ENCODE measurements around the gene TOM1L2.

TOM1L2 gene

DNA sequence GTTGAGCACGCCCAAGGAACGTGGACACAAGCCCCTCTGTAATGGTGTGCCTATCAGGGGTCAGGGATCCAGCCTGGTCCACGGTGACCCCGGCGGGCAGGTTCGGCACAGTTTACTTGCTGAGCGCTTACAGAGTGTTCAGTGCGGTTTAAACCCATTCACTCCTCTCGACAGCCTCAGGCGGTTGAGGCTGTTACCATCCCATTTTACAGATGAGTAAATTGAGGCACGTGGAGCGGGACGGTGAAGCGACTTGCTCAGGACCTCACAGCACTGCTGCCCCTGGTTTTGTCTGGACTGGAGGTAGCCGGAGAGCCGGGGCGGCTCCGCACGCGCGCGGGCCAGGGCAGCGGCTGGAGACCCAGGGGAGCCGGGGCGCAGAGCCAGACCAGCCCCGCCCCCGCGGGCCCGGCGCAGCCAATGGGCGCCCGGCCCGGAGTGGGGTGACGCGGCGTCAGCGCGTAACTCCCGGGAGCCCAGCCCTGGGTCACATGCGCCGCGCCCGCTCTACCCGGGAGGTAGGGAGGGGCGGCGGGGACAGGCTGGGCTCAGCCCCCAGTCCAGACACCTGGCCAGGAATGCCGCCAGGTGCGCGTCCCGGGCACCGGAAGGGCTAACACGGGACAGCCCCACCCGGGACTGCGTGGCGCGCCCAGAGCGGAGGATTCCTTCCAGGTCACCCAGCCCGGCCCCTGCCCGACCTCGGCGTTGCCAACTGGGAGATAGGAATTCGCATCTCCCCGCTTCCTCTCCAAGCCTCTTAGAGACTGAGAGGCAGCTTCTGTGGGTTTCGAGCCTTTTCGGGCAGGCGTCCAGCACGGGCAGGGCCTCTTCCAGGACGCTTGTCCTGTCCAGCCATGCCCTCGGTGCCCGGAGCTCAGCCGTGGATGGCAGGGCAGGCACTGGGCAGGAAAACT is 132.2 kb downstream of the TOM1L2 start:
- H3K36me3 Mint-ChIP-seq, result no peaks in the 10 kb centered on the region
- H3K27ac Mint-ChIP-seq, result peak overlapping the region; percentile 79
- peak overlapping the region; percentile 77 for H3K4me3 Mint-ChIP-seq
- H3K9me3 Mint-ChIP-seq (ENCODE audit: low read depth), result no peaks in the 10 kb centered on the region
- H3K27me3 Mint-ChIP-seq, result no peaks in the 10 kb centered on the region
- H3K4me1 Mint-ChIP-seq (ENCODE audit: low read depth), result peaks cover 46% of the 10 kb centered on the region

DNA sequence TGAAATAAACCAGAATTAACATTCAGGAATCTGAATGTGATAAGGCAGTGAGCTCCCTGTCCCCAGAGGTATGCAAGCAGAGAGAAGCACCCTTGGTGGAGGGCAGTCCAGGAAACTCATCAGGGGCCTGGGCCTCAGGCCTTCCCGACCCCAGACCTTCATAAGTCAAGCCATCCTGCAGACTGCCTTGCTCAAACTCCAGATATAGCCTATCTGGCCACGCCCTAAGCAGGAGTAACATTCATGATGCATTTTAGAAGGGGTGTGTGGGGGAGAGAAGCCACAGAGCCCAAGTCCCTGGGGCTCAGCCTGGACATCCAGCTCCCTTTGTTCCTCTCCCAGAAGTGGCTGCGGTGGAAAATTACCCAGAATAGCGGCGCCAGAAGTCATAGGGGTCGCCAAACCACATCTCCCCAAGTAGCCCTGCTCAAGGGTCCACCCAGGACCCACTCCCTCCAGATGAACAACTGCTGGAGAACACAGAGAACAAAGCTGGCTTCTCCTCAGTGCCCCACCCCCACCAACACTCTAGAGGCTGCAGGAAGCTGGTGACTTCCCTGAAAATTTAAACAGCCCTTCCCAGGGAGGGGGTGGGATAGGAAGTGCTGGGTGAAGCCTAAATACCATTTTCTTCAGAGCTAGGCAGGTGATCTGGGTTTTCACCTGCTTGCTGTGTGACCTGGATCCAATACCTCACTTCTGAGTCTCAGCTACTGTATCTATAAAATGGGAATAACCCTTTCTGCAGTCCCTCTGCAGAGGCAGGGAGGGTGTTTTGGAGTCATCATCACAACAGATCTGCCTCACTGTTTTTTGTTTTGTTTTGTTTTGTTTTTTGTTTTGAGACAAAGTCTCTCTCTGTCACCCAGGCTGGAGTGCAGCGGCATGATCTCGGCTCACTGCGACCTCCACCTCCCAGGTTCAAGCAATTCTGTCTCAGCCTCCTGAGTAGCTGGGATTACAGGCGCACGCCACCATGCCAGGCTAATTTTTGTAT is 133.9 kb downstream of the TOM1L2 start:
- Mint-ChIP-seq H3K9me3 (ENCODE audit: low read depth) (no peaks in the 10 kb centered on the region), H3K27ac (peak overlapping the region; percentile 34), H3K4me3 (peak overlapping the region; percentile 89), H3K27me3 (no peaks in the 10 kb centered on the region), H3K4me1 (ENCODE audit: low read depth) (peaks cover 63% of the 10 kb centered on the region), H3K36me3 (no peaks in the 10 kb centered on the region)

DNA sequence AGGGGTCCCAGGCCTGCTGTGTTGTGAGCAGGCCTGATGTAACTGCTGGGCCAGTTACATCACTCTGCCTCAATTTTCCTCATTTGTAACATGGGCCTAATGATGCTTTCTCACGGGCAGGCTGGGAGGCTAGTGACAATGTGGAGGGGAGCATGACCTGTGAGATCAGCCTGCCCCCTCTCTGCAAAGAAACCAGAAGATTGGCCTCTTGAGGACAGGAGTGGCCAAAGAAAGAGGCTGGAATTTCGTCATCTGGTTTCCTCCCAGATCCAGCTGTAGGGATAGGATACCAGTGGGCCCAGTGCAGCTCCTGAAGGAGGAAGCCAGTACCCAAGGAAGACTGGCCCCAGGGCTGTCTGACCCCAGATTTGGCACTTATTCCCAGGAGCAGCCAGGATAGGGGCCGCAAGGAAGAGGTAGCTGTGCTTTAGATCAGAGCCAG is 134.8 kb downstream of the TOM1L2 start:
- Mint-ChIP-seq H3K27ac (peak overlapping the region; percentile 94), H3K4me3 (peak overlapping the region; percentile 89), H3K27me3 (no peaks in the 10 kb centered on the region), H3K36me3 (no peaks in the 10 kb centered on the region), H3K4me1 (ENCODE audit: low read depth) (peaks cover 65% of the 10 kb centered on the region), H3K9me3 (ENCODE audit: low read depth) (no peaks in the 10 kb centered on the region)

DNA sequence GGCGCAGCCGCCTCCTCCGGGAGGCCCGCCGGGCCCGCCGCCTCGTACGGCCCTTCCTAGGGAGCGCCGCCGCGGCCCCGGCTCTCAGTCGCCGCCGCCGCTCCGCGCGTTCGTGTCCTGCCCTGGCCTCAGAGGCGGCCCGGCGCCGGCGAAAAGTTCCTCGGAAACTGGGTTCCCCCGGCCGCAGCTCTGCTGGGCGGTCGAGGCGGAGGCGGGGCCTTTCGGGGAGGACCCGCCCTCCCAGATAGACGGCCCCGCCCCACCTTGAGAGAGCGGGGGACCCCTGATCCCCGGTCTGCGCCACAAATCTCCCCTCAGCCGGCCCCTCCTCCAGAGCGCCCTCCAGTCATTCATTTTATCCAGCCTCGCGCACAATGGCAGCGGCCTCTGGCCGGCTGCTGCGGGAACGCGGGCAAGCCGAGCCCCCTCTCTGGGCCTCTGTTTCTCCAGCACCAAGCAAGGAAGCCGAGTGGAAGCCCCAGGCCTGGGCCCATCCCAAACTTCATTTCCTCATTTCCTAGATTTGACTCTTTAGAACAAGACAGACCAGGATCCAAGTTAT is 135.3 kb downstream of the TOM1L2 start, which contains the start of gene SREBF1:
SREBF1 (minus strand) TSS at position 169 of the 562 bp plus-strand sequence. CDS start 169 bp downstream, outside the sequence.
- H3K36me3 Mint-ChIP-seq, result peaks cover 2% of the 10 kb centered on the region
- peak within 1 kb of the TSS; percentile 94 for H3K27ac Mint-ChIP-seq
- H3K27me3 Mint-ChIP-seq, result no peaks in the 10 kb centered on the region
- peak within 1 kb of the TSS; percentile 90 for H3K4me3 Mint-ChIP-seq
- H3K4me1 Mint-ChIP-seq (ENCODE audit: low read depth), result peaks cover 70% of the 10 kb centered on the region
- no peaks in the 10 kb centered on the region for H3K9me3 Mint-ChIP-seq (ENCODE audit: low read depth)

DNA sequence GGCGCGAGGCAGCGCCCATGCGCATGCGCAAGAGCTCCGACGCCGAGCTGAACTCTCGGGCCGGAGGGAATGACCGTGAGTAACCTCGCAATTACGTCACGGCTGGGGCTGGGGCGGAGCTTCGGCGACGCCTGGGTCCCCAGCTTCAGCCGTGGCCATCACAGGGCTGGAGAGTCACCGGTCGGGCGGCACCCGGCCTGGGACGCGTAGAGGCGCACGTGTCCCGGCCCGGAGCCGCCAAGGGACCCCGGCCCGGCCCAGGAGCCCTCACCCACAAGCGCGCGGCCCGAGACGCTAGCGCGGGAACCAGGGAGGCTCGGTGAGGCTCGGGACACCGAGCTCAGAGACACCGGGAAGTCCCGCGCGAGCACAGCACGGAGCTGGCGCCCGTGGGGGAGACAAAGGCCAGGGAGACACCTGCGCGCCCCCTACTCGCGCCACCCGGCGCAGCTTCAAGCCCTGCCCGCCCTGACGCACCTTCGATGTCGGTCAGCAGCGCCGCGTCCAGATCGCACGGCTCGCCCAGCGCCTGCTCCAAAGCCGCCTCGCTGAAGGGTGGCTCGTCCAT is 135.9 kb downstream of the TOM1L2 start:
- H3K4me1 Mint-ChIP-seq (ENCODE audit: low read depth), result peaks cover 73% of the 10 kb centered on the region
- no peaks in the 10 kb centered on the region for H3K27me3 Mint-ChIP-seq

DNA sequence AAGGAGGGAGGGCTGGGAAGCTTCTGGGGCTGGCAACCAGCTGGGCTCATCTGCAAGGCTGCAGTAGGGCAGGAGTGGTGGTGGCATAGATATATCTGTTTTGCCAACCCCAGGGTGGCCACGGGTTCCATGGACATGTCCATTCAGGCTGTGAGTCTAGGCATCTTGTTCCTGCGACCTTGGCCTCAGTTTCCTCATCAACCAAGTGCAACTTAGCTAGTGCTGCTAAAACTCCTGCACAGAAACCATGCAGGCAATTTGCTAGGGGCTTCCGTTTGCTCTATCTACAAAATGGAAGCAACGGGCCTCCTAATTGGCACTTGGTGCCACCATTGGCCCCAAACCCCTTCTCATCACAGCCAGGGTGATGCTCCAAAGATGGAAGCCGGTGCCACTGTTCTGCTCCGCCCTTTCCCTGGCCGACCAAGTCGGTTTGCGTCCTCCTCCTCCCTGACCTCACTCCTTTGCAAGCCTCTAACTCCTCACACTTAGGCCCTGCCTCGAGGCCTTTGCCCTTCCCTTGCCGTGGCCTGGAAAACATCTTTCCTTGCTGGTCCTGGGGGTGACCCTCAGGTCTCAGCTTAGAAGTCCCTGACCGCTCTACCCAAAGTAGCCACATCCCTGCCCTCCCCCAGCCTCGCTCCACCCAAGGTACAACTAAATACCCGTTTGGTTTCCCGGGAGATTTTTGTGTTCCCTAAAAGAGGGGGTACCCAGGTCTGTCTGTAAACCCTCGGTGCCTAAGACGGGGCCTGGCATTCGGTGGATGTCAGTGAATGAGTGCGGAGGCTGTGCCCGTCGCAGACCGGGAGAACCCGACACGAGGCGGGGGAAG is 136.6 kb downstream of the TOM1L2 start:
- H3K4me1 Mint-ChIP-seq (ENCODE audit: low read depth), result peaks cover 72% of the 10 kb centered on the region
- no peaks in the 10 kb centered on the region for H3K27me3 Mint-ChIP-seq
- H3K4me3 Mint-ChIP-seq, result peak overlapping the region; percentile 90
- H3K27ac Mint-ChIP-seq, result peak overlapping the region; percentile 91
- H3K36me3 Mint-ChIP-seq, result peaks cover 2% of the 10 kb centered on the region
- H3K9me3 Mint-ChIP-seq (ENCODE audit: low read depth), result no peaks in the 10 kb centered on the region

More for the DNA sequence above, 135.9 kb downstream of the TOM1L2 start:
- H3K27ac Mint-ChIP-seq, result peak overlapping the region; percentile 91
- no peaks in the 10 kb centered on the region for H3K9me3 Mint-ChIP-seq (ENCODE audit: low read depth)
- H3K36me3 Mint-ChIP-seq, result peaks cover 2% of the 10 kb centered on the region
- peak overlapping the region; percentile 90 for H3K4me3 Mint-ChIP-seq

DNA sequence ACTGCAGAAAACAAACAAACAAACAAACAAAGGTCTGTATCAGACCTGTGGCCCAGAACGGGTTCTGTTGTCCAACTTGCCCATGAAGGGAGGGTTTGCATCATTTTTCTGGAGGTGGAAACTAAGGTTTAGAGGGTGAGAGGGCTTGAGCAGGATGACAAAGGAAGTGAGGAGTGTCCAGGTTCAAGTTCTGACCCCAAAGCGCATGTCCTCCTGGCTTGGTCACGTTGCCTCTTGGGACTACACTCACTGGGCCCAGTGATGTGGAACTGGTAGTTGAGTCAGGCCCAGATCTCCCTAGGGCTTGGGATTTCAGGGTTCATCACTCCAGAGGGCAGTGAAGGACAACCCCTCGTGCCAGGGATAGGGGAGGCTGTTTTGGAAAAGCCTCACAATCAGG is 137.2 kb downstream of the TOM1L2 start:
- Mint-ChIP-seq H3K27me3 (no peaks in the 10 kb centered on the region), H3K27ac (peak overlapping the region; percentile 90), H3K9me3 (ENCODE audit: low read depth) (no peaks in the 10 kb centered on the region), H3K36me3 (peaks cover 2% of the 10 kb centered on the region), H3K4me3 (peak overlapping the region; percentile 90), H3K4me1 (ENCODE audit: low read depth) (peaks cover 76% of the 10 kb centered on the region)

DNA sequence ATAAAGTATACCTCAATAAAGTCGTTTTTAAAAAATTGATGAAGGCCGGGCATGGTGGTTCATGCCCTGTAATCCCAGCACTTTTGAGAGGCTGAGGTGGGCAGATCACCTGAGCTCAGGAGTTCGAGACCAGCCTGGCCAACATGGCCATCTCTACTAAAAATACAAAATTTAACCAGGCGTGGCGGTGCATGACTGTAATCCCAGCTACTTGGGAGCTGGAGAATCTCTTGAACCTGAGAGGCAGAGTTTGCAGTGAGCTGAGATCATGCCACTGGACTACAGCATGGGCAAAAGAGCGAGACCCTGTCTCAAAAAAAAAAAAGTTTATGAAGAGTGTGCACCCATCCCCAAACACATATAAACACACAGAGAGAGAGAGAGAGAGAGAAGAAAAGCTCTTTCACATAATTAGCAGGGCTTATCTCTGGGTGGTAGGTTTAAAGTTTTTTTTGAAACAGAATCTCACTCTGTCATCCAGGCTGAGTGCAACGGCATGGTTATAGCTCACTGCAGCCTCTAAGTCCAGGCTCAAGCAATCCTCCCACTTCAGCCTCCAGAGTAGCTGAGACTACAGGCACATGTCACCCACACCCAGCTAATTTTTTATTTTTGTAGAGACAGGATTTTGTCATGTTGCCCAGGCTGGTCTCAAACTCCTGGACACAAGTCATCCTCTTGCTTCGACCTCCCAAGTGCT is 138.4 kb downstream of the TOM1L2 start:
- peaks cover 2% of the 10 kb centered on the region for H3K36me3 Mint-ChIP-seq
- no peaks in the 10 kb centered on the region for H3K9me3 Mint-ChIP-seq (ENCODE audit: low read depth)
- H3K27ac Mint-ChIP-seq, result peak overlapping the region; percentile 90
- H3K27me3 Mint-ChIP-seq, result no peaks in the 10 kb centered on the region
- H3K4me1 Mint-ChIP-seq (ENCODE audit: low read depth), result peaks cover 74% of the 10 kb centered on the region
- peak overlapping the region; percentile 90 for H3K4me3 Mint-ChIP-seq

DNA sequence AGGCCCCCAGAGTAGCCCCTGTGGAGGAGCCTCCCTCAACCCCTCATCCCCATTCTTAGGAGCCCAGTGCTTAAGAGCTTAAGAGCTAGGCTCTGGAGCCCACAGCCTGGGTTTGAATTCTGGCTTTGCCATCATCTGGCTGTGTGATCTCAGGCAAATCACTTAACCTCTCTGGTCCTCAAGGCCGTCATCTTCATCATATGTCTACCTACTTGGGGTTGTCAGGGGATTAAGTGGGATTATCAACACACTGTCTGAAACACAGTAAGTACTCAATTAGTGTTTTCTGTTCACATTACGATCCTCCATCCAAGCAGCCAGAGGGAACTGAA is 140.2 kb downstream of the TOM1L2 start:
- Mint-ChIP-seq H3K9me3 (ENCODE audit: low read depth) (no peaks in the 10 kb centered on the region), H3K36me3 (peaks cover 2% of the 10 kb centered on the region), H3K27ac (peak overlapping the region; percentile 50), H3K4me3 (no peak overlapping the region), H3K27me3 (no peaks in the 10 kb centered on the region), H3K4me1 (ENCODE audit: low read depth) (peaks cover 70% of the 10 kb centered on the region)

DNA sequence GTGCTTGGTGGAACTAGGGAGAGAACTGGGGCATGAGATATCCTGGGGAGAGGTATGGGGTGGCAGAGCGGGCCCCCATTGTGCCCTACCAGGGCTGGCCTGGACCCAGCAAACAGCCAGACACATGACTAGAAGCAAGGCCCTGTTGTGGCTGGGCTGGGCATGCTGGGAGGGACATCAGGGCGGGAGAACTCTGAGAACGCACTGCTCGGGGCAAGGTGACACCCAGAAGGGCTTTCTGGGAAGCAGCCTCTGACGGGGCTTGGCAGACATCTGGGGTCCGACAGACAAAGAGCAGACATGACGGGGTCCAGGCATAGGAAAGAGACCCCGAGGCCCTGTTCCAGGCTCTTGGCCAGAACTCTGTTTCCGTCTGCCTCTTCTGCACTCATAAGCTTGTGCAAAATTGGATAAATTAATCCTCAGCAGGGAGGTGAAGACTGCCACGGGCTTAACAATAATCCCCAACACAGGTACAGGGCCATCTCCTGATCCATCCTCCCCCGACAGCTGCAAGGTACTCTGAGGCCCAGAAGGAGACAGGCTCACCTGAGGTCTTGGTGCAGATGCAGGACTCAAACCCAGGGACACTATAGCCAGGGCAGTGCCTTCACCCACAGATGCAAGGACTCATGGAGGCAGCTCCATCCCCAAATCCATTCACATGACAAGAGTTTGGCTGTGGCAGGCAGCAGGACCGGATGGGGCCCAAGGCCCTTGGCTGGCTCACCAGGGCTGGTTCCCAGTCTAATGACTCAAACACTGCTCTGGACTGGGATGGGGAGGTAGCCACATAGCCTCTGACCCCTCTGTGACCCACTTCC is 140.8 kb downstream of the TOM1L2 start:
- Mint-ChIP-seq H3K4me3 (no peak overlapping the region), H3K9me3 (ENCODE audit: low read depth) (no peaks in the 10 kb centered on the region)

DNA sequence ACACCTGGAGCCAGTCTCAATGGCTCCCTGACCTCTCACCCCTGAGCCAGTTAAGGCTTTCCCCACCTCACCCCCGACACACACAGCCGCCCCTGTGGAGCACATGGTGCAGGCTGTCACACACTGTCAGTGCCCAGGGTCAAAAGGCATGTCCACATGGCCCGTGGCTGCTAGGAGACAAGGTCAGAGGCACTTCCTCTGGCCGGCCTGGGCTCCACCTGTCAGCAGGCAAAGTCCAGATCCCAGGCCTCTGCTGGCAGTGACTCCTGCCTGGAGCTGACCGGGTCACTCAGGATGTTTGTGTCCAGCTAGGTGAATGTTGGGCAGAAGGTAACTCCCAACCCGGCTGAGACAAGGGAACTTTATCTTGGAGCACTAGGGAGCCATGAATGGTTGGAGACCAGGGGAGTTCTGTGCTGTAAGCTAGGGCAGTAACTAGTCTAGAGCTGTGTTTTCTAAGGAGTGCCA is 141.4 kb downstream of the TOM1L2 start:
- Mint-ChIP-seq H3K9me3 (ENCODE audit: low read depth) (no peaks in the 10 kb centered on the region), H3K36me3 (peaks cover 2% of the 10 kb centered on the region), H3K4me3 (no peak overlapping the region), H3K4me1 (ENCODE audit: low read depth) (peaks cover 78% of the 10 kb centered on the region), H3K27me3 (no peaks in the 10 kb centered on the region), H3K27ac (no peak overlapping the region)

More for the DNA sequence above, 140.8 kb downstream of the TOM1L2 start:
- H3K27me3 Mint-ChIP-seq, result no peaks in the 10 kb centered on the region
- no peak overlapping the region for H3K27ac Mint-ChIP-seq
- H3K36me3 Mint-ChIP-seq, result peaks cover 2% of the 10 kb centered on the region
- peaks cover 75% of the 10 kb centered on the region for H3K4me1 Mint-ChIP-seq (ENCODE audit: low read depth)

DNA sequence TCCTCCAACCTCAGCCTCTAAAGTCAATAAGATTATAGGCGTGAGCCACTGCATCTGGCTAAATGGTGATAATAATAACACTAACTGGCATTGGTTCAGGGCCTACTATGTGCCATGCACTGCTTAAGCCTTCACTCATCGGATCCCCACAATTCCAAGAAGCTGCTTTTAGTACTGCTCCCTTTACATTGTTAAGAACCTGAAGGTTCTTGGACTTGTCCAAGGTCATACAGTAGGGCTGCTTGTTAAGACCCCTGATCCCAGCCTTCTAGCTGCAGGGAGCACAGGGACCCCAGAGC is 142.0 kb downstream of the TOM1L2 start:
- Mint-ChIP-seq H3K27ac (no peak overlapping the region), H3K4me3 (no peak overlapping the region), H3K9me3 (ENCODE audit: low read depth) (no peaks in the 10 kb centered on the region), H3K4me1 (ENCODE audit: low read depth) (peaks cover 77% of the 10 kb centered on the region), H3K36me3 (peaks cover 2% of the 10 kb centered on the region), H3K27me3 (no peaks in the 10 kb centered on the region)

All from activated naive CD8-positive, alpha-beta T cell (primary cell).